PFSK-1 (cell line): Measurements from ENCODE around the gene DIP2C.

Source experiments
- FOXP2 ChIP-seq: optimal IDR thresholded peaks from 2 replicates; pipeline ENCODE3; 2011; ENCODE audit warnings: borderline replicate concordance, control low read depth, inconsistent platforms; ENCODE audit not compliant: insufficient read depth; ENCODE audit errors: extremely low read length, extremely low read depth
- POLR2AphosphoS5 ChIP-seq: IDR thresholded peaks from 2 replicates; pipeline ENCODE4 v1.6.1; 2012; ENCODE audit warnings: low read depth, mild to moderate bottlenecking, control low read depth, low read length, moderate library complexity
- SIN3A ChIP-seq: IDR thresholded peaks from 2 replicates; pipeline ENCODE4 v1.6.1; 2012; ENCODE audit warnings: mild to moderate bottlenecking, low read length, moderate library complexity, borderline replicate concordance; ENCODE audit not compliant: insufficient read depth
- TAF1 ChIP-seq: IDR thresholded peaks from 2 replicates; pipeline ENCODE4 v1.6.1; 2012; ENCODE audit warnings: low read length, control low read depth, borderline replicate concordance; ENCODE audit not compliant: insufficient read depth
- TF ChIP-seq, protein P1 (sequence below), 2 experiments: IDR thresholded peaks; 2 replicates each; pipeline versions ENCODE4 v1.6.1 to v1.8.0; 2011 to 2012; ENCODE audit warnings: low read depth in 2 of 2, low read length in 2 of 2, control low read depth in 1 of 2, inconsistent platforms in 1 of 2, mild to moderate bottlenecking in 1 of 2, moderate library complexity in 1 of 2; ENCODE audit not compliant: insufficient read depth in 1 of 2

Gene DIP2C

GRCh38 chr10:391305-391704, 298.2 kb downstream of the DIP2C start:
- no peak for TF ChIP-seq POLR2AphosphoS5
- TF ChIP-seq, protein P1, sequence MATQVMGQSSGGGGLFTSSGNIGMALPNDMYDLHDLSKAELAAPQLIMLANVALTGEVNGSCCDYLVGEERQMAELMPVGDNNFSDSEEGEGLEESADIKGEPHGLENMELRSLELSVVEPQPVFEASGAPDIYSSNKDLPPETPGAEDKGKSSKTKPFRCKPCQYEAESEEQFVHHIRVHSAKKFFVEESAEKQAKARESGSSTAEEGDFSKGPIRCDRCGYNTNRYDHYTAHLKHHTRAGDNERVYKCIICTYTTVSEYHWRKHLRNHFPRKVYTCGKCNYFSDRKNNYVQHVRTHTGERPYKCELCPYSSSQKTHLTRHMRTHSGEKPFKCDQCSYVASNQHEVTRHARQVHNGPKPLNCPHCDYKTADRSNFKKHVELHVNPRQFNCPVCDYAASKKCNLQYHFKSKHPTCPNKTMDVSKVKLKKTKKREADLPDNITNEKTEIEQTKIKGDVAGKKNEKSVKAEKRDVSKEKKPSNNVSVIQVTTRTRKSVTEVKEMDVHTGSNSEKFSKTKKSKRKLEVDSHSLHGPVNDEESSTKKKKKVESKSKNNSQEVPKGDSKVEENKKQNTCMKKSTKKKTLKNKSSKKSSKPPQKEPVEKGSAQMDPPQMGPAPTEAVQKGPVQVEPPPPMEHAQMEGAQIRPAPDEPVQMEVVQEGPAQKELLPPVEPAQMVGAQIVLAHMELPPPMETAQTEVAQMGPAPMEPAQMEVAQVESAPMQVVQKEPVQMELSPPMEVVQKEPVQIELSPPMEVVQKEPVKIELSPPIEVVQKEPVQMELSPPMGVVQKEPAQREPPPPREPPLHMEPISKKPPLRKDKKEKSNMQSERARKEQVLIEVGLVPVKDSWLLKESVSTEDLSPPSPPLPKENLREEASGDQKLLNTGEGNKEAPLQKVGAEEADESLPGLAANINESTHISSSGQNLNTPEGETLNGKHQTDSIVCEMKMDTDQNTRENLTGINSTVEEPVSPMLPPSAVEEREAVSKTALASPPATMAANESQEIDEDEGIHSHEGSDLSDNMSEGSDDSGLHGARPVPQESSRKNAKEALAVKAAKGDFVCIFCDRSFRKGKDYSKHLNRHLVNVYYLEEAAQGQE (IDR thresholded peaks at IDR 0.05; ENCODE audit: insufficient read depth in 1 of 2, low read depth in 2 of 2, low read length in 2 of 2) = no peak
- no peak for TF ChIP-seq SIN3A
- TF ChIP-seq TAF1 = no peak
- no peak for TF ChIP-seq FOXP2

GRCh38 chr10:390449-391100, 298.9 kb downstream of the DIP2C start:
- TF ChIP-seq, protein P1 (IDR thresholded peaks at IDR 0.05; ENCODE audit: insufficient read depth in 1 of 2, low read depth in 2 of 2, low read length in 2 of 2) = no peak
- no peak for TF ChIP-seq SIN3A
- no peak for TF ChIP-seq TAF1
- TF ChIP-seq POLR2AphosphoS5 = no peak
- TF ChIP-seq FOXP2 = no peak

DNA sequence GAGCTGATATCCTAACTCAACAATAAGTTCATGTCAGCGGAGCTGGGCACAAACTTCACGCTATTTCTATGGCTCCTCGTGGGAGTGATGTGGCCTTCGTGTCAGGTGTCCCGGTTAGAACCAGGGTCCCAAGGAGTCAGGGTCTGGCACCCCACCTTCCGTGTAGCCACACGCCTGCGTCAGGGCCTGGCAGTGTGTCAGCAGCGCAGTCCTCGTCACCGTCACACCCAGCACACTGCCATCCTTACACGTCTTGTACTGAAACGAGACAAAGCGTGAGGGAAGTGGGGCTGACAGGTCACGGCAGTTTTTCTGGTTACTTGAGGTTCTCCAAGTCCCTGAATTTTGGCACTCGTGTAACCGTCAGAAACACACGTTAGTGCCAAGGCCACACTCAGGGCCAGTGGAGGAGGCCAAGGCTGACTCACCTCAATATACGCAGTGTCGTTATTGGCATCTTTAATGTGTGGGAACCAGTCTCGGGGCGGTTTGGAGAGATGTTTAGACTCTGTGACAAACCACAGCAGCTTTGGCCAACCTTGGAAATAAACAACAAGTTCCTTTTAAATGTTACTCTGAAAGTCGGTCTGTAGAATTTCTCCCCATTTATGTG, 299.5 kb downstream of the DIP2C start:
- TF ChIP-seq, protein P1 (IDR thresholded peaks at IDR 0.05; ENCODE audit: insufficient read depth in 1 of 2, low read depth in 2 of 2, low read length in 2 of 2) = no peak
- TF ChIP-seq TAF1 (no peak), POLR2AphosphoS5 (no peak), FOXP2 (no peak), SIN3A (no peak)

- TF ChIP-seq TAF1 (no peak), POLR2AphosphoS5 (no peak), SIN3A (no peak), FOXP2 (no peak)
- TF ChIP-seq, protein P1 (IDR thresholded peaks at IDR 0.05; ENCODE audit: insufficient read depth in 1 of 2, low read depth in 2 of 2, low read length in 2 of 2) = no peak
Measured at GRCh38 chr10:389261-389790, 300.1 kb downstream of the DIP2C start.
